ENCODE data around the gene SF3B2. TPM values are rescaled to one million over a fixed set of nuclear protein-coding genes. Genes with fewer than 3 reads are reported as not detected.

Gene SF3B2
- total RNA-seq, 1 experiment from 2014 or later = 237 TPM

DNA sequence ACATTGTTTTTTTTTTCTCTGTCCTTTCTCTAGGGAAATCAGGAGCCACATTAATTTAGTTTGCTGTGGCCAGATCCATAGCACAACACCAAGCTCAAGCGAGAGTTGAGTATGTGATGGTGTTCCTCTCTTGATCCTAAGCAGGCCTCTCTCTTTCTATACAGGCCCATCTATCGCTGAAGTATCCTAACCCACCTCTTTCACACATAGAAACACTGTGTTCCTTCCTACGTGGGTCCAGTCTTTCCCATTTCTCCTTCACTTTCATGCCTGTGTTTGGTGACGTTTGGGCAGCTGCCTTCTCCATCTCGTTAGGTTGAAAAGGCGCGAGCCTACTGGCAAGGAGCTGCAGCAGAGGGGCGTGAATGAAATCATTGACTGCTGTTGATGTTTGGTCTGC, 20.4 kb downstream of the SF3B2 start:
- Histone ChIP-seq H3K27ac (ENCODE audit: insufficient read length, low read depth, low read length) (no peak overlapping the region), H3K4ac (ENCODE audit: low read depth, low read length) (no peak overlapping the region), H3T11ph (ENCODE audit: low read length) (no peak overlapping the region), H3K14ac (ENCODE audit: insufficient read depth, low read length) (no peak overlapping the region), H3K4me2 (ENCODE audit: insufficient read depth, insufficient read length, low read length) (no peak overlapping the region), H3K27me3 (ENCODE audit: insufficient read depth, low read length) (no peaks in the 10 kb centered on the region), H3K9ac (ENCODE audit: extremely low read depth, insufficient read length, low read length) (no peak overlapping the region), H2BK20ac (ENCODE audit: low read depth, low read length, poor library complexity, severe bottlenecking) (no peak overlapping the region), H4K91ac (ENCODE audit: insufficient read length, low read depth, low read length) (no peak overlapping the region), H2BK5ac (ENCODE audit: insufficient read length, low read length) (no peak overlapping the region), H4K5ac (ENCODE audit: insufficient read length, low read depth, low read length) (no peak overlapping the region), H4K8ac (replicated peaks; ENCODE audit: insufficient read length, low read depth, low read length) (no peak overlapping the region), H3K18ac (ENCODE audit: insufficient read length, low read depth, low read length) (no peak overlapping the region), H3K23ac (ENCODE audit: insufficient read length, low read depth, low read length) (no peak overlapping the region), H4K20me1 (ENCODE audit: control insufficient read depth, insufficient read depth, insufficient read length) (no peaks in the 10 kb centered on the region), H2BK12ac (ENCODE audit: insufficient read length, low read depth, low read length) (no peak overlapping the region), H2BK120ac (ENCODE audit: low read depth, low read length, poor library complexity, severe bottlenecking) (no peak overlapping the region), H3K23me2 (ENCODE audit: insufficient read length, low read depth, low read length, poor library complexity, severe bottlenecking) (peaks cover 4% of the 10 kb centered on the region), H3K79me2 (ENCODE audit: insufficient read depth, low read length) (peaks cover 2% of the 10 kb centered on the region; the same call in 1 of the 2 replicates), H2BK15ac (ENCODE audit: low read depth, low read length) (no peak overlapping the region), H3K9me3 (ENCODE audit: control insufficient read depth, low read depth, low read length) (no peaks in the 10 kb centered on the region), H3K56ac (ENCODE audit: insufficient read length, low read depth, low read length) (no peak overlapping the region), H2AK5ac (ENCODE audit: insufficient read length, low read length) (no peak overlapping the region), H3K79me1 (ENCODE audit: insufficient read depth, low read depth, low read length, poor library complexity, severe bottlenecking) (no peaks in the 10 kb centered on the region), H3K4me1 (ENCODE audit: insufficient read depth, low read length) (no peaks in the 10 kb centered on the region), H2AFZ (ENCODE audit: low read length) (no peak overlapping the region)
- no peak for TF ChIP-seq CTCF (conservative IDR thresholded peaks at IDR 0.05)
- Mint-ChIP-seq H3K4me3 (peak overlapping the region in 1 of 2 experiments; percentile 39; a peak in 2 of 5 replicates), H3K9me3 (no peaks in the 10 kb centered on the region; a peak in 1 of 5 replicates), H3K36me3 (ENCODE audit: insufficient read depth in 1 of 3, low read depth in 3 of 3) (peaks cover 14 to 40% (median 25%) of the 10 kb centered on the region in 3 experiments), H3K27ac (no peak overlapping the region), H3K4me1 (peaks cover 21 to 32% of the 10 kb centered on the region in 2 experiments), H3K27me3 (ENCODE audit: low read depth) (no peaks in the 10 kb centered on the region)
- WGBS (ENCODE audit: extremely low coverage, insufficient read length, low lambda C conversion rate) = no CpG with 5 or more reads among the region's 8 CpGs
- no peak for DNase-seq
